Mesenchymal stem cell (in vitro differentiated cells and primary cell): ENCODE measurements around the gene KLHL25.

ENCODE experiments used
- DNase-seq: peaks from one replicate; pipeline ENCODE4 v3.0.0-alpha.2; 2013
- H2AFZ ChIP-seq: one replicate; pipeline ENCODE4 v1.6.1; 2013; ENCODE audit warnings: low read depth, mild to moderate bottlenecking, control low read depth, inconsistent platforms, low read length, moderate library complexity
- H2AK5ac ChIP-seq: 2 replicates; pipeline ENCODE4 v1.6.1; 2013; ENCODE audit warnings: low read length, moderate library complexity, mild to moderate bottlenecking, inconsistent platforms; ENCODE audit not compliant: severe bottlenecking
- H2BK120ac ChIP-seq: one replicate; pipeline ENCODE4 v1.6.1; 2013; ENCODE audit warnings: low read depth, mild to moderate bottlenecking, inconsistent platforms, low read length, moderate library complexity
- H2BK12ac ChIP-seq, 2 experiments: one replicate each; pipeline ENCODE4 v1.6.1; 2013; ENCODE audit warnings: inconsistent platforms in 2 of 2, low read length in 2 of 2, mild to moderate bottlenecking in 2 of 2, moderate library complexity in 2 of 2, control low read depth in 1 of 2
- H2BK15ac ChIP-seq: one replicate; pipeline ENCODE4 v1.6.1; 2013; ENCODE audit warnings: mild to moderate bottlenecking, low read depth, inconsistent platforms; ENCODE audit not compliant: poor library complexity, severe bottlenecking
- H2BK5ac ChIP-seq: 2 replicates; pipeline ENCODE4 v1.6.1; 2013; ENCODE audit warnings: low read depth, mild to moderate bottlenecking, low read length, control low read depth, inconsistent platforms; ENCODE audit not compliant: poor library complexity, severe bottlenecking
- H3K14ac ChIP-seq, 2 experiments: one replicate each; pipeline ENCODE4 v1.6.1; 2013; ENCODE audit warnings: inconsistent platforms in 2 of 2, low read length in 2 of 2, control low read depth in 1 of 2, mild to moderate bottlenecking in 1 of 2, moderate library complexity in 1 of 2
- H3K18ac ChIP-seq, 2 experiments: one replicate each; pipeline ENCODE4 v1.6.1; 2013; ENCODE audit warnings: inconsistent platforms in 2 of 2, low read length in 2 of 2, control low read depth in 1 of 2, low read depth in 1 of 2, mild to moderate bottlenecking in 1 of 2
- H3K23ac ChIP-seq, 2 experiments: one replicate each; pipeline ENCODE4 v1.6.1; 2013; ENCODE audit warnings: inconsistent platforms in 2 of 2, low read length in 2 of 2, mild to moderate bottlenecking in 2 of 2, moderate library complexity in 2 of 2, control low read depth in 1 of 2
- H3K27ac ChIP-seq: 2 replicates; pipeline ENCODE4 v1.5.1; 2013; ENCODE audit warnings: mild to moderate bottlenecking, moderate library complexity, low read length, control low read depth, inconsistent platforms; ENCODE audit not compliant: poor library complexity, severe bottlenecking
- H3K27me3 ChIP-seq, 2 experiments: 2 replicates each; pipeline versions ENCODE4 v1.6.1 to v1.7.0; 2013; ENCODE audit warnings: low read length in 2 of 2, mild to moderate bottlenecking in 2 of 2, moderate library complexity in 2 of 2, control low read depth in 1 of 2, inconsistent platforms in 1 of 2; ENCODE audit not compliant: control insufficient read depth in 1 of 2, insufficient read depth in 1 of 2
- H3K36me3 ChIP-seq, 2 experiments: 2 replicates each; pipeline versions ENCODE4 v1.6.1 to v1.7.0; 2013; ENCODE audit warnings: low read length in 2 of 2, control low read depth in 1 of 2, inconsistent platforms in 1 of 2, low read depth in 1 of 2, mild to moderate bottlenecking in 1 of 2; ENCODE audit not compliant: insufficient read depth in 2 of 2, control insufficient read depth in 1 of 2
- H3K4ac ChIP-seq, 2 experiments: one replicate each; pipeline ENCODE4 v1.6.1; 2013; ENCODE audit warnings: inconsistent platforms in 2 of 2, low read length in 2 of 2, mild to moderate bottlenecking in 2 of 2, moderate library complexity in 2 of 2, control low read depth in 1 of 2, low read depth in 1 of 2
- H3K4me1 ChIP-seq: 2 replicates; pipeline ENCODE4 v1.6.1; 2013; ENCODE audit warnings: low read depth, low read length, control low read depth; ENCODE audit not compliant: control insufficient read depth, insufficient read depth
- H3K4me2 ChIP-seq: 2 replicates; pipeline ENCODE4 v1.6.1; 2013; ENCODE audit warnings: low read length, mild to moderate bottlenecking, inconsistent platforms; ENCODE audit not compliant: poor library complexity, severe bottlenecking
- H3K4me3 ChIP-seq, 2 experiments: 2 replicates each; pipeline versions ENCODE4 v1.5.1 to v1.7.0; 2013; ENCODE audit warnings: low read length in 2 of 2, mild to moderate bottlenecking in 2 of 2, control low read depth in 1 of 2, low read depth in 1 of 2; ENCODE audit not compliant: insufficient read depth in 1 of 2
- H3K79me1 ChIP-seq: replicated peaks from 2 replicates; pipeline ENCODE4 v1.6.1; 2013; ENCODE audit warnings: mild to moderate bottlenecking, control low read depth, low read length, inconsistent platforms; ENCODE audit not compliant: poor library complexity, severe bottlenecking
- H3K9ac ChIP-seq: 2 replicates; pipeline ENCODE4 v1.7.0; 2013; ENCODE audit warnings: mild to moderate bottlenecking, low read length, moderate library complexity
- H3K9me3 ChIP-seq: 2 replicates; pipeline ENCODE4 v1.7.0; 2013; ENCODE audit warnings: mild to moderate bottlenecking, low read length; ENCODE audit not compliant: control insufficient read depth
- H4K8ac ChIP-seq: one replicate; pipeline ENCODE4 v1.6.1; 2013; ENCODE audit warnings: inconsistent platforms, mild to moderate bottlenecking, low read length, moderate library complexity
- H4K91ac ChIP-seq: one replicate; pipeline ENCODE4 v1.6.1; 2013; ENCODE audit warnings: mild to moderate bottlenecking, low read length, inconsistent platforms
- WGBS: methylation state at CpG from one replicate; pipeline ENCODE4 v1.1.7; 2013; ENCODE audit warnings: mixed read lengths; 5-methylcytosine and 5-hydroxymethylcytosine counted together

Gene KLHL25

GRCh38 chr15:85760531-85761371, 34.0 kb downstream of the KLHL25 start:
- peaks cover 0 to 33% of the 10 kb centered on the region in 2 experiments for H3K36me3 ChIP-seq
- H3K4ac ChIP-seq = no peak overlapping the region
- no peak overlapping the region for H2BK15ac ChIP-seq
- no peak overlapping the region for H4K8ac ChIP-seq
- H3K4me1 ChIP-seq = peaks cover 33% of the 10 kb centered on the region
- DNase-seq = no peak
- H3K4me2 ChIP-seq = no peak overlapping the region
- H2AK5ac ChIP-seq = no peak overlapping the region
- H2BK120ac ChIP-seq = no peak overlapping the region
- no peak overlapping the region for H3K9ac ChIP-seq
- no peak overlapping the region for H3K4me3 ChIP-seq
- H3K23ac ChIP-seq = no peak overlapping the region
- no peaks in the 10 kb centered on the region for H3K27me3 ChIP-seq
- H2BK5ac ChIP-seq = no peak overlapping the region
- H3K14ac ChIP-seq = no peak overlapping the region
- H3K18ac ChIP-seq = no peak overlapping the region
- no peak overlapping the region for H2BK12ac ChIP-seq
- no peaks in the 10 kb centered on the region for H3K9me3 ChIP-seq
- 97% methylated on average over 28 of the region's 28 CpGs for WGBS
- no peak overlapping the region for H2AFZ ChIP-seq
- no peak overlapping the region for H4K91ac ChIP-seq
- H3K79me1 ChIP-seq = peaks cover 34% of the 10 kb centered on the region
- H3K27ac ChIP-seq = no peak overlapping the region

DNA sequence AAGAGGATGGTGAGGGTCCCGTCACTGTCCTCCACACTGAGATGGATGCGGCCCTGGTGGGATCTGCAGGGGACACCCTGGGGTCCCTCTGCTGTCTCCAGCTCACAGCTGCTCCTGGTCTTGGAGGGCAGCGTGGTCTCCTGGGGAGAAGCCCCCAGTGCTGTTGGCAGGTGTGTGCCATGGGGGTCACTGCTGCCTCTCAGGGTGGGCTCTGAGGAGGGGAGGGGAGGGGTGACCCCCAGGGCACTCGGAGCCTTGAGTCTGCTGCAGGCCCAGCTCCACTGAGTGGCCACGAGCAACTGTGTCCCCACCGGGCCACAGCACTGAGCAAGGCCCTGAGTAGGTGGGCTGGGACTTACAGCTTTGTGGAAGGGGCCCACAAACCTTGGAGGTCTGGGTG, 34.7 kb downstream of the KLHL25 start:
- Histone ChIP-seq H3K4me3 (no peak overlapping the region), H3K4me2 (no peak overlapping the region), H3K4me1 (peaks cover 33% of the 10 kb centered on the region), H2BK120ac (no peak overlapping the region), H3K9me3 (no peaks in the 10 kb centered on the region), H3K14ac (no peak overlapping the region), H2BK15ac (no peak overlapping the region), H3K27me3 (no peaks in the 10 kb centered on the region), H2BK12ac (no peak overlapping the region), H2BK5ac (no peak overlapping the region), H3K18ac (no peak overlapping the region), H3K4ac (no peak overlapping the region), H2AK5ac (no peak overlapping the region), H3K9ac (no peak overlapping the region), H4K8ac (no peak overlapping the region), H3K23ac (no peak overlapping the region), H3K27ac (no peak overlapping the region), H4K91ac (no peak overlapping the region), H3K79me1 (peaks cover 34% of the 10 kb centered on the region), H2AFZ (no peak overlapping the region), H3K36me3 (peaks cover 0 to 38% of the 10 kb centered on the region in 2 experiments)
- 96% methylated on average over 6 of the region's 6 CpGs for WGBS
- DNase-seq = no peak

DNA sequence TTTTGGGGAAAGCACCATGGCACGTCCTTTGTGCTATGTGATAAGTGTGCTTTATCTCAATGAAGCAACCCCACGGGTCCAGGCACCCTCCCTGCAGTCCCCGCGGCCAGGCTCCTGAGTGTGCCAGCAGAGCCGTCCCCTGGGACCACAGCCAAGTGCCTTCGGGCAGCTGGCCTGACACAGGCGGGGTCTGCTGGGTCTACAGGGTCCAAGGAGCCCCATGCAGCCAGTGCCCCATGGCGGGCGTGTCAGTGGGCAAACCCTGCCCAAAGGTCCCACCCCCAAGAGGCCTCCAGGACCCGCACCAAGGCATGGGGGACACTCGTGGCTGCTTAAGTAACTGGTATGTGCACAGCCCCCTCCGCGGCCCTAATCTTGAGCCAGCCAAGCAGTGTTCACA, 35.3 kb downstream of the KLHL25 start:
- no peak overlapping the region for H2AFZ ChIP-seq
- no peak overlapping the region for H4K8ac ChIP-seq
- H2BK120ac ChIP-seq = no peak overlapping the region
- H3K79me1 ChIP-seq = peaks cover 29% of the 10 kb centered on the region
- no peak overlapping the region for H3K4ac ChIP-seq
- H2BK5ac ChIP-seq = no peak overlapping the region
- H3K14ac ChIP-seq = no peak overlapping the region
- H3K23ac ChIP-seq = no peak overlapping the region
- no peaks in the 10 kb centered on the region for H3K27me3 ChIP-seq
- H2BK12ac ChIP-seq = no peak overlapping the region
- H3K27ac ChIP-seq = no peak overlapping the region
- H3K18ac ChIP-seq = no peak overlapping the region
- peaks cover 0 to 39% of the 10 kb centered on the region in 2 experiments for H3K36me3 ChIP-seq
- H3K4me3 ChIP-seq = no peak overlapping the region
- DNase-seq = no peak
- no peak overlapping the region for H3K4me2 ChIP-seq
- peaks cover 26% of the 10 kb centered on the region for H3K4me1 ChIP-seq
- H3K9ac ChIP-seq = no peak overlapping the region
- H3K9me3 ChIP-seq = no peaks in the 10 kb centered on the region
- 95% methylated on average over 13 of the region's 13 CpGs for WGBS
- no peak overlapping the region for H2BK15ac ChIP-seq
- no peak overlapping the region for H2AK5ac ChIP-seq
- H4K91ac ChIP-seq = no peak overlapping the region

GRCh38 chr15:85758655-85758978, 36.1 kb downstream of the KLHL25 start:
- Histone ChIP-seq H3K36me3 (peaks cover 0 to 39% of the 10 kb centered on the region in 2 experiments), H2AK5ac (no peak overlapping the region), H3K79me1 (peaks cover 22% of the 10 kb centered on the region), H3K4me1 (peaks cover 18% of the 10 kb centered on the region), H3K23ac (no peak overlapping the region), H2BK15ac (no peak overlapping the region), H4K91ac (no peak overlapping the region), H2BK12ac (no peak overlapping the region), H3K14ac (no peak overlapping the region), H3K4me3 (no peak overlapping the region), H3K27ac (no peak overlapping the region), H3K9ac (no peak overlapping the region), H3K4me2 (no peak overlapping the region), H2AFZ (no peak overlapping the region), H4K8ac (no peak overlapping the region), H2BK120ac (no peak overlapping the region), H3K9me3 (no peaks in the 10 kb centered on the region), H3K18ac (no peak overlapping the region), H2BK5ac (no peak overlapping the region), H3K4ac (no peak overlapping the region), H3K27me3 (no peaks in the 10 kb centered on the region)
- DNase-seq = no peak
- WGBS = 97% methylated on average over 21 of the region's 21 CpGs
